Hepatocyte (in vitro differentiated cells): ENCODE measurements around the gene ATP5MC2. TPM values are rescaled to one million over a fixed set of nuclear protein-coding genes. Genes with fewer than 3 reads are reported as not detected.

ENCODE experiments used
- DNase-seq: peaks from one replicate; pipeline ENCODE4 v3.0.0-alpha.2; 2016; ENCODE audit warnings: low spot score
- H2AFZ ChIP-seq: fragments of 200-600 bp; sonication (generic); 2 replicates; pipeline ENCODE4 v1.6.0; 2016; ENCODE audit warnings: antibody characterized with exemption, mild to moderate bottlenecking
- H3K27ac ChIP-seq: fragments of 200-600 bp; sonication (generic); 2 replicates; pipeline ENCODE4 v1.5.1; 2016; ENCODE audit warnings: mild to moderate bottlenecking
- H3K27me3 ChIP-seq: fragments of 200-600 bp; sonication (generic); 2 replicates; pipeline ENCODE4 v1.6.1; 2016
- H3K36me3 ChIP-seq: fragments of 200-600 bp; sonication (generic); replicated peaks from 2 replicates; pipeline ENCODE4 v1.5.1; 2016; ENCODE audit warnings: low read depth; ENCODE audit not compliant: insufficient read depth
- H3K4me1 ChIP-seq: fragments of 200-600 bp; sonication (generic); 2 replicates; pipeline ENCODE4 v1.5.1; 2016; ENCODE audit warnings: mild to moderate bottlenecking, moderate library complexity; ENCODE audit not compliant: insufficient read depth
- H3K4me2 ChIP-seq: fragments of 200-600 bp; sonication (generic); 2 replicates; pipeline ENCODE4 v1.6.0; 2016
- H3K4me3 ChIP-seq: fragments of 200-600 bp; sonication (generic); 2 replicates; pipeline ENCODE4 v1.5.1; 2016; ENCODE audit warnings: mild to moderate bottlenecking
- H3K79me2 ChIP-seq: fragments of 200-600 bp; sonication (generic); 2 replicates; pipeline ENCODE4 v1.6.0; 2017; ENCODE audit warnings: mild to moderate bottlenecking
- H3K9me2 ChIP-seq: fragments of 200-600 bp; sonication (generic); replicated peaks from 2 replicates; pipeline ENCODE4 v1.6.0; 2017; ENCODE audit warnings: mild to moderate bottlenecking; ENCODE audit not compliant: insufficient read depth
- H3K9me3 ChIP-seq: fragments of 200-600 bp; sonication (generic); 2 replicates; pipeline ENCODE4 v1.5.1; 2016; ENCODE audit warnings: low read depth, mild to moderate bottlenecking
- H4K20me1 ChIP-seq: fragments of 200-600 bp; sonication (generic); 2 replicates; pipeline ENCODE4 v1.6.0; 2016; ENCODE audit warnings: mild to moderate bottlenecking; ENCODE audit not compliant: insufficient read depth, poor library complexity, severe bottlenecking
- CTCF ChIP-seq: fragments of 200-600 bp; sonication (generic); IDR thresholded peaks from 2 replicates; pipeline ENCODE4 v1.5.1; 2016; ENCODE audit warnings: antibody characterized with exemption, mild to moderate bottlenecking; ENCODE audit not compliant: poor library complexity
- EZH2 ChIP-seq: fragments of 200-600 bp; sonication (generic); IDR thresholded peaks from 2 replicates; pipeline ENCODE4 v1.6.1; 2016; ENCODE audit warnings: antibody characterized with exemption, mild to moderate bottlenecking, borderline replicate concordance
- EZH2phosphoT487 ChIP-seq: fragments of 200-600 bp; sonication (generic); IDR thresholded peaks from one replicate; pipeline ENCODE4 v1.6.1; 2018; ENCODE audit warnings: antibody characterized with exemption, mild to moderate bottlenecking, low read depth, moderate library complexity; ENCODE audit not compliant: unreplicated experiment, severe bottlenecking
- WGBS: methylation state at CpG from one replicate; pipeline ENCODE4 v1.1.6; 2016; ENCODE audit warnings: low lambda C conversion rate; ENCODE audit errors: missing lambda C conversion rate; 5-methylcytosine and 5-hydroxymethylcytosine counted together
- polyA plus RNA-seq: library from polyadenylated mRNA; unstranded; fragments of >200 nt; fragmentation: Nextera tagmentation; extraction: Ambion mirVana; gene quantifications from 2 replicates; pipeline ENCODE4 v1.2.1, GENCODE V29; 2016
- total RNA-seq: library from RNA; depleted of rRNA; stranded (reverse); fragments of >200 nt; gene quantifications from 2 replicates; pipeline ENCODE4 v1.2.3, GENCODE V29; 2014

ATP5MC2 gene
- total and polyA plus RNA-seq, 2 experiments from 2014 or later = 252 to 301 TPM

- Histone ChIP-seq H3K4me1 (no peaks in the 10 kb centered on the region), H3K4me2 (no peak overlapping the region), H3K27me3 (no peaks in the 10 kb centered on the region), H3K9me2 (no peaks in the 10 kb centered on the region), H3K9me3 (no peaks in the 10 kb centered on the region), H2AFZ (no peak overlapping the region), H3K79me2 (peaks cover 9% of the 10 kb centered on the region), H3K36me3 (no peaks in the 10 kb centered on the region), H4K20me1 (no peaks in the 10 kb centered on the region), H3K4me3 (no peak overlapping the region), H3K27ac (no peak overlapping the region)
- no peak for DNase-seq
- WGBS = 98% methylated on average over 2 of the region's 2 CpGs
- no peak for TF ChIP-seq EZH2phosphoT487
- TF ChIP-seq EZH2 = no peak
- no peak for TF ChIP-seq CTCF
These were observed 8.8 kb downstream of the ATP5MC2 start for GRCh38 chr12:53667080-53667479.

- TF ChIP-seq EZH2 (no peak), CTCF (no peak), EZH2phosphoT487 (no peak)
- Histone ChIP-seq H3K79me2 (no peaks in the 10 kb centered on the region), H3K36me3 (no peaks in the 10 kb centered on the region), H4K20me1 (no peaks in the 10 kb centered on the region), H3K4me2 (no peak overlapping the region), H3K4me1 (peaks cover 5% of the 10 kb centered on the region), H3K27me3 (no peaks in the 10 kb centered on the region), H3K4me3 (no peak overlapping the region), H2AFZ (no peak overlapping the region), H3K9me2 (no peaks in the 10 kb centered on the region), H3K27ac (peak overlapping the region; percentile 20), H3K9me3 (no peaks in the 10 kb centered on the region)
- 91% methylated on average over 7 of the region's 7 CpGs for WGBS
- no peak for DNase-seq
These were observed 10.9 kb downstream of the ATP5MC2 start for GRCh38 chr12:53664936-53665335.

- H3K36me3 ChIP-seq = no peaks in the 10 kb centered on the region
- no peak overlapping the region for H3K27ac ChIP-seq
- H3K4me2 ChIP-seq = no peak overlapping the region
- no peak overlapping the region for H3K4me3 ChIP-seq
- no peak overlapping the region for H2AFZ ChIP-seq
- TF ChIP-seq EZH2phosphoT487 (no peak), CTCF (no peak), EZH2 (no peak)
- WGBS = 99% methylated on average over 5 of the region's 5 CpGs
- H3K27me3 ChIP-seq = no peaks in the 10 kb centered on the region
- no peaks in the 10 kb centered on the region for H4K20me1 ChIP-seq
- no peaks in the 10 kb centered on the region for H3K9me3 ChIP-seq
- peaks cover 12% of the 10 kb centered on the region for H3K4me1 ChIP-seq
- no peaks in the 10 kb centered on the region for H3K79me2 ChIP-seq
- no peaks in the 10 kb centered on the region for H3K9me2 ChIP-seq
- no peak for DNase-seq
These were observed 11.7 kb downstream of the ATP5MC2 start for GRCh38 chr12:53664191-53664590.

- Histone ChIP-seq H3K9me3 (no peaks in the 10 kb centered on the region), H3K27me3 (no peaks in the 10 kb centered on the region), H3K4me3 (no peak overlapping the region), H3K9me2 (no peaks in the 10 kb centered on the region), H3K4me1 (peaks cover 23% of the 10 kb centered on the region), H3K27ac (peak overlapping the region; percentile 90), H4K20me1 (no peaks in the 10 kb centered on the region), H3K79me2 (no peaks in the 10 kb centered on the region), H3K36me3 (no peaks in the 10 kb centered on the region), H2AFZ (no peak overlapping the region), H3K4me2 (peak overlapping the region; percentile 55)
- TF ChIP-seq CTCF = no peak
- no peak for TF ChIP-seq EZH2phosphoT487
- TF ChIP-seq EZH2 = no peak
- DNase-seq = no peak
- WGBS = 80% methylated on average over 5 of the region's 5 CpGs
These were observed 15.8 kb downstream of the ATP5MC2 start for GRCh38 chr12:53660041-53660440.
